Smooth muscle cell (in vitro differentiated cells): ENCODE results near the gene GAL. TPM values are rescaled to one million over a fixed set of nuclear protein-coding genes. Genes with fewer than 3 reads are reported as not detected.

ENCODE experiments used
- DNase-seq: peaks from one replicate; lab custom pipeline; 2025; ENCODE audit not compliant: unreplicated experiment; lab: John Stamatoyannopoulos, UW
- H2AFZ ChIP-seq: fragments of 200-600 bp; sonication (generic); 2 replicates; pipeline ENCODE4 v1.6.0; 2016; ENCODE audit warnings: antibody characterized with exemption, low read depth, mild to moderate bottlenecking
- H3F3A ChIP-seq: fragments of 200-600 bp; sonication (generic); 2 replicates; pipeline ENCODE4 v1.6.0; 2017; ENCODE audit warnings: antibody characterized with exemption, low read depth
- H3K27ac ChIP-seq: fragments of 200-600 bp; sonication (generic); 2 replicates; pipeline ENCODE4 v1.5.1; 2016; ENCODE audit warnings: low read depth, mild to moderate bottlenecking
- H3K27me3 ChIP-seq: fragments of 200-600 bp; sonication (generic); 2 replicates; pipeline ENCODE4 v1.6.1; 2016; ENCODE audit warnings: low read depth, mild to moderate bottlenecking
- H3K36me3 ChIP-seq: fragments of 200-600 bp; sonication (generic); 2 replicates; pipeline ENCODE4 v1.5.1; 2016; ENCODE audit warnings: low read depth
- H3K4me1 ChIP-seq: fragments of 200-600 bp; sonication (generic); 2 replicates; pipeline ENCODE4 v1.5.1; 2016; ENCODE audit warnings: low read depth
- H3K4me2 ChIP-seq: fragments of 200-600 bp; sonication (generic); 2 replicates; pipeline ENCODE4 v1.6.0; 2016; ENCODE audit warnings: mild to moderate bottlenecking
- H3K4me3 ChIP-seq: fragments of 200-600 bp; sonication (generic); 2 replicates; pipeline ENCODE4 v1.5.1; 2016; ENCODE audit warnings: mild to moderate bottlenecking
- H3K79me2 ChIP-seq: fragments of 200-600 bp; sonication (generic); 2 replicates; pipeline ENCODE4 v1.6.0; 2016; ENCODE audit warnings: low read depth, mild to moderate bottlenecking
- H3K9ac ChIP-seq: fragments of 200-600 bp; sonication (generic); 2 replicates; pipeline ENCODE4 v1.6.0; 2016; ENCODE audit warnings: low read depth
- H3K9me3 ChIP-seq: fragments of 200-600 bp; sonication (generic); replicated peaks from 2 replicates; pipeline ENCODE4 v1.5.1; 2016; ENCODE audit warnings: low read depth
- H4K20me1 ChIP-seq: fragments of 200-600 bp; sonication (generic); 2 replicates; pipeline ENCODE4 v1.6.0; 2016; ENCODE audit warnings: low read depth
- CTCF ChIP-seq: fragments of 200-600 bp; sonication (generic); IDR thresholded peaks from 2 replicates; pipeline ENCODE4 v1.5.1; 2017; ENCODE audit warnings: borderline replicate concordance, mild to moderate bottlenecking, antibody characterized with exemption; ENCODE audit not compliant: insufficient read depth, poor library complexity, severe bottlenecking
- WGBS: methylation state at CpG from one replicate; pipeline ENCODE4 v1.1.7; 2016; ENCODE audit warnings: low lambda C conversion rate; 5-methylcytosine and 5-hydroxymethylcytosine counted together
- polyA plus RNA-seq: library from polyadenylated mRNA; unstranded; fragments of >200 nt; fragmentation: Nextera tagmentation; extraction: Ambion mirVana; gene quantifications from 2 replicates; pipeline ENCODE4 v1.2.1, GENCODE V29; 2016
- total RNA-seq: library from RNA; depleted of rRNA; stranded (reverse); fragments of >200 nt; gene quantifications from 2 replicates; pipeline ENCODE4 v1.2.3, GENCODE V29; 2014

The GAL gene
- total and polyA plus RNA-seq, 2 experiments from 2014 or later = 19.4 to 61.5 TPM

- 95% methylated on average over 1 of the region's 1 CpG for WGBS
- Histone ChIP-seq H3K27me3 (no peaks in the 10 kb centered on the region), H3K4me1 (no peaks in the 10 kb centered on the region), H3K27ac (no peak overlapping the region), H3F3A (no peaks in the 10 kb centered on the region), H3K79me2 (no peaks in the 10 kb centered on the region), H4K20me1 (no peaks in the 10 kb centered on the region), H3K9ac (no peak overlapping the region), H3K36me3 (no peaks in the 10 kb centered on the region), H3K4me3 (no peak overlapping the region), H3K9me3 (peaks cover 11% of the 10 kb centered on the region), H2AFZ (no peak overlapping the region), H3K4me2 (no peak overlapping the region)
- no peak for DNase-seq
- TF ChIP-seq CTCF = no peak
Measured at GRCh38 chr11:68722143-68722542, 37.8 kb downstream of the GAL start.

- 90% methylated on average over 4 of the region's 4 CpGs for WGBS
- peaks cover 11% of the 10 kb centered on the region for H3K9me3 ChIP-seq
Measured at GRCh38 chr11:68724293-68724692, 39.9 kb downstream of the GAL start.

GRCh38 chr11:68727783-68728182 is 43.4 kb downstream of the GAL start:
- Histone ChIP-seq H4K20me1 (no peaks in the 10 kb centered on the region), H3F3A (no peaks in the 10 kb centered on the region), H3K27ac (no peak overlapping the region), H3K36me3 (no peaks in the 10 kb centered on the region), H3K9ac (no peak overlapping the region), H2AFZ (no peak overlapping the region), H3K4me2 (no peak overlapping the region), H3K79me2 (no peaks in the 10 kb centered on the region), H3K27me3 (no peaks in the 10 kb centered on the region), H3K4me3 (no peak overlapping the region), H3K9me3 (no peaks in the 10 kb centered on the region), H3K4me1 (no peaks in the 10 kb centered on the region)
- DNase-seq = no peak
- 85% methylated on average over 6 of the region's 6 CpGs for WGBS
- TF ChIP-seq CTCF = no peak

More at GRCh38 chr11:68724293-68724692, 39.9 kb downstream of the GAL start:
- H3F3A ChIP-seq = no peaks in the 10 kb centered on the region
- H3K4me1 ChIP-seq = no peaks in the 10 kb centered on the region
- no peaks in the 10 kb centered on the region for H3K27me3 ChIP-seq
- H3K36me3 ChIP-seq = no peaks in the 10 kb centered on the region
- no peak for DNase-seq
- H3K4me2 ChIP-seq = no peak overlapping the region
- H2AFZ ChIP-seq = no peak overlapping the region
- TF ChIP-seq CTCF = no peak
- H3K27ac ChIP-seq = no peak overlapping the region
- no peaks in the 10 kb centered on the region for H3K79me2 ChIP-seq
- no peak overlapping the region for H3K4me3 ChIP-seq
- no peak overlapping the region for H3K9ac ChIP-seq
- H4K20me1 ChIP-seq = no peaks in the 10 kb centered on the region

- Histone ChIP-seq H3K27me3 (no peaks in the 10 kb centered on the region), H3K4me1 (no peaks in the 10 kb centered on the region), H3K9ac (no peak overlapping the region), H2AFZ (no peak overlapping the region), H3K27ac (no peak overlapping the region), H3F3A (no peaks in the 10 kb centered on the region), H3K79me2 (no peaks in the 10 kb centered on the region), H3K36me3 (no peaks in the 10 kb centered on the region), H3K4me2 (no peak overlapping the region), H4K20me1 (no peaks in the 10 kb centered on the region), H3K4me3 (no peak overlapping the region), H3K9me3 (no peaks in the 10 kb centered on the region)
- no peak for DNase-seq
- no peak for TF ChIP-seq CTCF
- WGBS = 89% methylated on average over 7 of the region's 7 CpGs
Measured at GRCh38 chr11:68734111-68734510, 49.8 kb downstream of the GAL start.
